Tibial nerve (tissue), 4 donors: ENCODE measurements around the gene PYROXD2.

Experiments
- EP300 ChIP-seq, 2 donors: sonication (generic); formaldehyde crosslinking; IDR thresholded peaks; one replicate each; pipeline ENCODE4 v1.6.1; 2017; ENCODE audit warnings: antibody characterized with exemption in 2 of 2, mild to moderate bottlenecking in 1 of 2
- POLR2A ChIP-seq, 2 donors: fragments of 450-650 bp; IDR thresholded peaks; one replicate each; pipeline ENCODE4 v1.6.1; 2017; ENCODE audit warnings: antibody characterized with exemption in 2 of 2, mild to moderate bottlenecking in 2 of 2, moderate library complexity in 2 of 2
- TF ChIP-seq, protein P1 (sequence below), 5 experiments: fragments of 200-600 bp in 3 of 5; fragments of 450-650 bp in 2 of 5; sonication (generic) in 3 of 5; IDR thresholded peaks; one replicate each; pipeline ENCODE4 v1.5.1; 2016 to 2019; ENCODE audit warnings: antibody characterized with exemption in 5 of 5, mild to moderate bottlenecking in 3 of 5, moderate library complexity in 2 of 5

DNA sequence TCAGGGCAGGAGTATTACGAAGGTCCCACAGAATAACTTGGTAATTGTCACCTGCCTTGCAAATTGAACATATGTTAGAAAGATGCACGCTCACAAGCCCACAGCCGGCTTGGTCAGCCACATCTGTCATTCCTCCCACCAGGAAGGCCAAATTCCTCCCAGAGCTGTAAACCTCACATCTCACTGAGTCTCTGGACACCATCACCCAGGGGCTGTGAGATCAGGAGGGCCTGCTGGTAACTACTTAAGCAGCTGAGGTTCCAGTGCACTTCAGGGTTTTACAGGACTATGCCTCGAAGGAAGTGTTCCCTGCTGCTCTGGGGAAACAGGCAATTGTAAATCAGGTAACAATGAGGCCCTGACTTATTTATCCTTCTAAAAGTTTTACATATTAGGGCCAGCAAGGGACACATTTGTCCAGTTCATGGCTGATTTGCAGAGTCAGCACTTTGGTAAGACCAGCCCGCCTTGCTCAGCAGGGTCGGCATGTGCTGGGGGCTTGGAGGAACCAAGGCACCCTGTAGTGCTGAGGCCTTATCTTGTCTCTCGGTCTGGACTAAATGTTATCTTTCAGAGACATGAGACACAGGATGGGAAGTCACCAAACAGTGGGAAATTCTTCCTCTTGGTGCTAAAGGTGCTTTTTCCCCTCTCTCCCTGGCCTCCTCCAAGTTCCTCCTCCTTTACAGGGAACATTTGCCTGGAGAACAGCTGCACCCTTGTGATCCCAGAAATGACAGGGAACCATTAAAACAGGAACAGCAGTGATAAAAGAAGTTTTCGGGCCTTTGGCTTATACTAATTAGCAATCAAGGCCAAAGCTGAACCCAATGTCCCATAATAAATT lies 34.3 kb downstream of the PYROXD2 start:
- TF ChIP-seq EP300 (IDR thresholded peaks at IDR 0.05) (no peak), POLR2A (IDR thresholded peaks at IDR 0.05) (no peak)
- TF ChIP-seq, protein P1, sequence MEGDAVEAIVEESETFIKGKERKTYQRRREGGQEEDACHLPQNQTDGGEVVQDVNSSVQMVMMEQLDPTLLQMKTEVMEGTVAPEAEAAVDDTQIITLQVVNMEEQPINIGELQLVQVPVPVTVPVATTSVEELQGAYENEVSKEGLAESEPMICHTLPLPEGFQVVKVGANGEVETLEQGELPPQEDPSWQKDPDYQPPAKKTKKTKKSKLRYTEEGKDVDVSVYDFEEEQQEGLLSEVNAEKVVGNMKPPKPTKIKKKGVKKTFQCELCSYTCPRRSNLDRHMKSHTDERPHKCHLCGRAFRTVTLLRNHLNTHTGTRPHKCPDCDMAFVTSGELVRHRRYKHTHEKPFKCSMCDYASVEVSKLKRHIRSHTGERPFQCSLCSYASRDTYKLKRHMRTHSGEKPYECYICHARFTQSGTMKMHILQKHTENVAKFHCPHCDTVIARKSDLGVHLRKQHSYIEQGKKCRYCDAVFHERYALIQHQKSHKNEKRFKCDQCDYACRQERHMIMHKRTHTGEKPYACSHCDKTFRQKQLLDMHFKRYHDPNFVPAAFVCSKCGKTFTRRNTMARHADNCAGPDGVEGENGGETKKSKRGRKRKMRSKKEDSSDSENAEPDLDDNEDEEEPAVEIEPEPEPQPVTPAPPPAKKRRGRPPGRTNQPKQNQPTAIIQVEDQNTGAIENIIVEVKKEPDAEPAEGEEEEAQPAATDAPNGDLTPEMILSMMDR (IDR thresholded peaks at IDR 0.05): no peak
